SKM-1 treated with dmso at 0.1 percent for 144 hours (cell line): Measurements from ENCODE around the gene CELF4.

Source experiments
- DNase-seq: peaks from one replicate; lab custom pipeline; 2025; ENCODE audit not compliant: unreplicated experiment; lab: John Stamatoyannopoulos, UW

Gene CELF4

GRCh38 chr18:37330173-37330572, 235.4 kb downstream of the CELF4 start:
- no peak for DNase-seq

- DNase-seq: no peak
Observed at GRCh38 chr18:37328946-37329719, 236.5 kb downstream of the CELF4 start.

GRCh38 chr18:37327063-37327577, 238.5 kb downstream of the CELF4 start:
- no peak for DNase-seq

DNA sequence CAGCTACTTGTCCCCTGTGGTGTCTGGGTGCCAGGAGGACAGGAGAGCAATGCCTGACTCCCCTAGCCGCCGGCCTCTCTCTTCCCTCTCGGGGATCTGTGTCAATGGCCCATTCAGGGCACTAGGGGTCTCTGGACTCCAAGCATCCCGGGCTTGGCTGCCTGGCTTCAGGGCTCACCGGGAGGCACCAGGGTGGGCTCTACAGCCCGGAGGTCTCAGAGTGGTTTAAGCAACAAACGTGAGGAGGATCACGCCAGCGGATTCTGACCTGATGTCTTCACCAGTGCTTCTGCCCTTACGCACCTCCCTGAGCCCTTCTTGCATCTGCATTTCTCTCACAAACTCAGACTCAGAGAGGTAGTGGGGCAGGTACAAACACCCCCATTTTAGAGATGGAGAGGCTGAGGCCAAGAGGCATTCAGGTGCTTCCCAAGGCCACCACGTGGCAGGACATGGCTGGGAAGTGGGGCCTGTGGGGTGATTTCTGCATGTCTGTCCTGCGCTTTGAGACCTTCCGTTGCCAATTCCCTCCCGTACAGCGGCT, 243.0 kb downstream of the CELF4 start:
- peak; percentile 29 for DNase-seq

DNA sequence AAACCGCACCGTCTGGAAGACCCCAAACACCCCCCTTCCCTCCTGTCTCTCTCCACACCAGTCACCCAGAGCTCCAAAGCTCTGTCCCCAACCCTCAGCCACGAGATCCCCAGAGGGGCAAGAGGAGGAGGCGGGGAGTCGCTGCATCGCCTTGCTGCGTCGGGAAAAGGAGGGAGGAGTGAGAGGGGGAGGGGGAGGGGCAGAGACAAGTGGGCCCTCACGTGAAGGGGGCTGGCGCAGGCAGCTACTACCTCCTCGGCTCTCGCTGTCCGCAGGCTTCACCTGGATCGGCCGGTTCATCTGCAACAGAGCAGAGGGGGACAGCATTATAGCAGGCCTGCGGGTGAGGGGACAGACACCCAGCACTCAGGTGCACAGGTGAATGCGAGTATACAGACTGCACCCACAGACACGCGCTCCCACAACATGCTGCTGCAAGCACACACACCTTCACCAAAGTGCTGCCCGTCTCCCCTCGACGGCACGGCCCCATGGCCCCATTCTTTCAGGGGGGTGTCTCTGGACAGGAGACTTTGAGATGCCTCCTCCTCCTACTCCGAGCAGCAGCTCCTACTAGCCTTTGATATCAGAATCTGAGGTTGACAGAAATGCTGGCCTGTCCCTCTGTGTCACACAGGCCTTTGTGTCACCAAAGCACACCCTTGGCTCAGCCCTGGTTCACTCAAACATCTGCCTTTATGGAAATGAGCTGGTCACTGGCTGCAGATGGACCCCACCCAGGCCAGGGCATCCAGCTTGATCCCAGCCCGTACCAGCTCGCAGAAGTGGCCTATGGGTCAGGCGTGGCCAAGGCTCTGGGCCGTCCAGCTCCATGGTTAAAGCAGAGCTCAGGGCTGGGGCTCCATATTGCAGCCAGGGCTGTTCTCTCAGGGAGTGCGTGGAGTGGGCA, 243.8 kb downstream of the CELF4 start:
- DNase-seq: no peak

DNA sequence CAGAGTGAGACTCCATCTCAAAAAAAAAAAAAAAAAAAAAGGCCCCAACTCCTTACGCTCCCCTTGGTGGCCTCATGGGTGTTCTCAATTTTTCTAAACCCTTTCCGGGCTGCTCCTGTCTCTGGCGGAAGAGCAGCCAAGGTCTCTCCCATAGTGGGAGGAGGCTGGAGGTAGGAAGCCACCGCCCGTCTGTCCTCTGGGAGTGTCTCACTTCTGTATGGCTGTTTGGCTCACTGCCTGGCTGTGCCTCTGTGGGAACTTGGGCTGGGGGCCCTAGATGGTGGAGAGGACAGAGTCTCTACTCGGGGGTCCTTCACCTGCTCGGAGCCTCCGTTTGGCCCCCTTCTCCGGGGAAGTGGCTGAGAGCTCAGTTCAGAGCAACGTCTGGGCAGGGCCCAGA, 245.3 kb downstream of the CELF4 start:
- DNase-seq: no peak

GRCh38 chr18:37318360-37319355, 246.9 kb downstream of the CELF4 start:
- DNase-seq: no peak

- no peak for DNase-seq
Observed at GRCh38 chr18:37317486-37317885, 248.1 kb downstream of the CELF4 start.

GRCh38 chr18:37316468-37316867, 249.1 kb downstream of the CELF4 start:
- no peak for DNase-seq

DNA sequence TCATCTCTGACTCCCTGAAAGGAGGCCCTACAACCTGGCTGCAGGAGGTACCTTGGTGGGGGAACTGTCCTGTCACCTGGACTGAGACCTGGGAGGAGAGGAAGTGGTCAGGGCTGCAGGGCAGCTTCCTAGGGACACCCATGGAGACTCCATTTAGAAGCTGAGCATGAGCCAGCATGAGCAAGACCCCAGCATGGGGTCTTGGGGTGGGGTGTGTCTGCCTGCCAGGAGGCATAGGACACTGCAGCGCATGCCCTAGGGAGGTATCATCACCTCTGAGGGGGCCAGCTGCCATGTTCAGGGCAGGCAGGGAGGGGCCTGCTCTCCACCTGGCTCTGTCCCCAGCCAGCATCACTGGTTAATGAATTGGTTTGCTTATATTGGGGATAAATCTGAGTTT, 249.7 kb downstream of the CELF4 start:
- DNase-seq: no peak

DNA sequence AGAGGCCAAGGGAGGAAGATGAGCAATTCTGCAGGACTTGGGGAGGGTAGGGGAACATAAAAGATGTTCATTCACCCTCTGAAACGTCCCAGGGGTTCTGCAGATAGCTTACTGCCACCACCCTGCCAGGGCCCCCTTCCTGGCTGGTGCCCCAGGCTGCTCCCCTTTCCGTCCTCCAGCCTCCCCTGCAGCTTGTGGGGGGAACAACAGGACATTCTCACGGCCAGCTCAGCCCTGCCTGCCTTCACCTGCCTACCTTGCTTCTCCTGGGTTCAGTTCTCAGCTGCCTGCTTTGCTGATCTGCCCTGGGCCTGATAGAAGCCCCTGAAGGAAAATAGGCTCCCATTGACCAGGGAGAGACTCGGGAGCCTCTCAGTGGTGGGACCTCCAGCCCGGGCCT, 251.1 kb downstream of the CELF4 start:
- no peak for DNase-seq

- no peak for DNase-seq
Observed at GRCh38 chr18:37313624-37314023, 252.0 kb downstream of the CELF4 start.

DNA sequence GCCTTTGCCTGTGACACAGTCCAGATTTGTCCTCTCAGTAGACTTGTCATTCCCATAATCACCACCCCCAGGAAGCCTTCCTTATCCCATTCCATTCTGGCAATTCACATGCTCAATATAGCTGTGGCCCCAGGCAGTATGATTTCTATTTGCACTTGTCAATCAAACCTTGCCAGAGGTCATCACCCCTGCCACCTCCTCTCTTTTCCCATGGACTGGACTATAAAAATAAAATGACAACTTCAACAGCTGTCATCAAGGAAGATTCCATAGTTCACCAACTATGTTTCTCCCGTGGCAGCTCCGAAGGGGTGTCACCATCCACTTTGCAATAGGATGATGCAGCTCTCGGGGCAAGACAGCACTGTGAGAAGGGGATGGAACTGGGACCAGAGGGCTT, 255.7 kb downstream of the CELF4 start:
- DNase-seq: no peak

DNA sequence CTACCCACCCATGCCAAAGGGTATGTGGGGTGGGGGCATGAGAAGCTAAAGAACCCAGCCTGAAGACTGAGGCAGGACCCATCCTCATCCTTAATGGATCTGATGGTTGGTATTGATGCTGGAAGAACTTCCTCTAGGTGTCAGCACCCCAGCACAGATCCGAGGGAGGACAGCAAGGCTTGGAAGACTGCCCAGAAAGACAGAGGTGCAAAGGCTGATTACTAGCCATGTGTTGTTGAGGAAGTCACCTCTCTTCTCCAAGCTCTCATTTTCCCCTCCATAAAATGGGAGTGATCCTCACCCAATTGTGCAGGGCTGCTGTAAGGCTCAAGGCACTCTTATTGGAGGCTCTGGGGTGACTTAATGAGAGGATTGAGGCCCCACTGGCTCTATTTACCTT, 256.5 kb downstream of the CELF4 start:
- DNase-seq: no peak

DNA sequence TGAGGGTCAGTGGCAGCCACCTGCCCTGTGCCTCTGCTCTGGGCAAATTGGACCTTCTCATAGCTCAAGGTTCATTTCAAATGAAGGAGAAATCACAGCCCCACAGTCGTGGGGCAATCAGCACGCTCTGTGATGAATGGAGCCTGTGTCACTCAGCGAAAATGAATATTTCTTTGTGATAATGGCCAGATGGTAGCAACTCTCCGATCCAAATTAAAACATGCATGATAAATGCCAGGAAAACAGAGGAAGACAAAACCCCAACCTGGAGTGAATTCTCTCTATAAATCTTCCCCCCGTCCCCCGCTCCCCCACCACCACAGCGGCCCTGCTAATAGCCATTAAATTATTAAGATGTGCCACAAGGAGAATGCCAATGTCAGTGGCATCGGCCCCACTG, 258.4 kb downstream of the CELF4 start:
- no peak for DNase-seq

DNA sequence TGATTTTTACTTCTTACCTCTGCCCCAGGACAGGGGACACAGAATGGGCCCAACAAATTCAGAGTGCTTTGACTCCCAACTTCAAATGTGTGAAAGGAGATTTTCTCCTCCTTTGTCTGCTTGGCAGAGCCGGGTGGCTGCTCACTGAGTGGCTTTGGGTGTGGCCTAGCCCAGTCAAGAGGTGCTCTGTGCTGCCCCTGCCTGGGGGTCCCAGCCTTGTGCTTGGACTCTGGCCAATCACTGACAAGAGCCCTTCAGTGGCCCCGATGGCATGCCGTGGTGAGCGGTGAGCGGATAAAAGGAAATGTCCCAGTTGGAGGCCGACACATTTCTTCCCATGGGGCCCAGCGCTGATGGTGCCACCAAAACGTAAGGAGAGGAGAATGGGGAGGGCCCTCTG, 259.2 kb downstream of the CELF4 start:
- no peak for DNase-seq

- DNase-seq: no peak
Observed at GRCh38 chr18:37305066-37305465, 260.5 kb downstream of the CELF4 start.

DNA sequence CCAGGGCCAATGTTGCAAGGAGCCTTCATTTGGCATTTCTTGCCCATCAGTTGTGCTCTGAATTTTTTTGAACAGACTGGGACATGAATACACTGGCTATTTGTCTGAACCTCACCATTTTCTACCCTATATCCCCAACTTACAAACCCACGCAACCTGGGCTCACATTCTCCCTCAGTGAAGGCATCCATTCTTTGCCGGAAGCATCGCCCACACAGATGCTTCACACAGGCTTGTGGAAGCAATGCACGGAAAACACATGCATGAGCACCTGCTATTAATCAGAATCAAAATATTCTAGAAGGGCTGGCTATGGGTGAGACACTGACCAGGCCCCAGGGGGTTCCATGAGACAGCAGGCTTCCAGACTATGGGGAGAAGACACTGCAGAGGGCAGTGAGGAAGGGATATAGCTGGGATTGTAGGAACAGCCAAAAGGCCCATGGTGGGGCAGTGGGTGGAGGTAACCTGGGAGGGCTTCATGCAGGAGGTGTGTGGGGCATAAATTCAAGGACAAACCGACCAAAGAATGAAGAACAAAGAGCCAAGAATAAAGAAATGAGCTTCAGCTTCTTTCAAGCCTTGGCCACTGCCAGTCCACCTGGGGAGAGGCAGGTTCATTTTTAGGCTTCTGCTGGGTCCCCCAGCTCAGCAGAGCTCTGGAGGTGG, 261.5 kb downstream of the CELF4 start:
- no peak for DNase-seq

DNA sequence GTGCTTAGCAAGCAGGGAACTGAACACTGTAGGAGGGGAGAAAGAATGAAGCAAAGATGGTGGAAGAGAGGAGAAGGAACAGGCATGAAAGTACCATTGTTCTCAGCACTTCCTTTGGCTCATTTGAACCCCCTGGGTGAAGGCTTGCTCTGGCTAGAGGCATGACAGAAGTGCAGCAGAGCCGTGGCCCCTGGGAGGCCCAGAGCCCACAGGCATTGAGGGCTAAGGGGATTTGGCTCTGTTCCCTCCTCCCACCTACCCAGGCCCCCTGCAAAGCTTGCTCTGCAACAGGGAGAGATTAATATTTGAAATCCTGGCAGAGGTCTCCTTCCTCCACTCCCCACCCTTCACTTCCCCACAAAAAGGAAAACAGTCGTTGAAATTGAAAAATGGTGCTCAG, 262.6 kb downstream of the CELF4 start:
- no peak for DNase-seq

- no peak for DNase-seq
Observed at GRCh38 chr18:37302519-37302918, 263.1 kb downstream of the CELF4 start.
